Spleen (tissue), 11 donors: Measurements from ENCODE around the gene SHISA9. TPM values are rescaled to one million over a fixed set of nuclear protein-coding genes. Genes with fewer than 3 reads are reported as not detected.

ENCODE experiments used
- DNase-seq: peaks from one replicate; pipeline ENCODE4 v3.0.0-alpha.2; 2020
- H3K27ac ChIP-seq, 8 donors: fragments of 200-600 bp; sonication (generic) in 7 of 8; 1 replicate in 4 of 8; 2 replicates in 4 of 8; pipeline versions ENCODE4 v1.5.0 to v1.8.0; 2016 to 2021; ENCODE audit warnings: inconsistent platforms in 4 of 8, mild to moderate bottlenecking in 4 of 8, moderate library complexity in 1 of 8
- H3K27me3 ChIP-seq, 7 donors: fragments of 200-600 bp; sonication (generic) in 6 of 7; replicated peaks in 1 of 7; 1 replicate in 4 of 7; 2 replicates in 3 of 7; pipeline versions ENCODE4 v1.5.0 to v1.8.0; 2016 to 2021; ENCODE audit warnings: inconsistent platforms in 3 of 7, mild to moderate bottlenecking in 1 of 7
- H3K36me3 ChIP-seq, 6 donors: fragments of 200-600 bp; sonication (generic) in 5 of 6; 1 replicate in 4 of 6; 2 replicates in 2 of 6; pipeline versions ENCODE4 v1.5.0 to v1.8.0; 2016 to 2021; ENCODE audit warnings: inconsistent platforms in 2 of 6
- H3K4me1 ChIP-seq, 6 donors: fragments of 200-600 bp; sonication (generic) in 5 of 6; 1 replicate in 3 of 6; 2 replicates in 3 of 6; pipeline versions ENCODE4 v1.5.0 to v1.8.0; 2016 to 2021; ENCODE audit warnings: inconsistent platforms in 3 of 6
- H3K4me3 ChIP-seq, 8 donors: fragments of 200-600 bp; sonication (generic) in 7 of 8; 1 replicate in 4 of 8; 2 replicates in 4 of 8; pipeline versions ENCODE4 v1.5.0 to v1.8.0; 2016 to 2021; ENCODE audit warnings: inconsistent platforms in 4 of 8, mild to moderate bottlenecking in 4 of 8, moderate library complexity in 2 of 8
- H3K9me3 ChIP-seq, 8 donors: fragments of 200-600 bp; sonication (generic) in 7 of 8; 1 replicate in 4 of 8; 2 replicates in 4 of 8; pipeline versions ENCODE4 v1.5.0 to v1.8.0; 2016 to 2021; ENCODE audit warnings: inconsistent platforms in 4 of 8
- CTCF ChIP-seq, 11 experiments: fragments of 200-600 bp in 7 of 11; fragments of 450-650 bp in 4 of 11; sonication (generic) in 4 of 11; IDR thresholded peaks in 8 of 11; conservative IDR thresholded peaks in 3 of 11; 1 replicate in 7 of 11; 2 replicates in 4 of 11; pipeline versions ENCODE4 v1.4.0 to v1.8.0; 2016 to 2021; ENCODE audit warnings: antibody characterized with exemption in 11 of 11, inconsistent platforms in 4 of 11, mild to moderate bottlenecking in 1 of 11
- POLR2A ChIP-seq, 3 donors: fragments of 450-650 bp; IDR thresholded peaks; one replicate each; pipeline ENCODE4 v1.5.1; 2017; ENCODE audit warnings: antibody characterized with exemption in 3 of 3, mild to moderate bottlenecking in 1 of 3
- POLR2AphosphoS5 ChIP-seq, 3 donors: sonication (generic); formaldehyde crosslinking; IDR thresholded peaks; one replicate each; pipeline ENCODE4 v1.5.1; 2017; ENCODE audit warnings: antibody characterized with exemption in 3 of 3
- WGBS, 5 donors: extraction: QIAGEN DNeasy Blood & Tissue Kit in 3 of 5; methylation state at CpG; one replicate each; pipeline versions ENCODE4 v1.1.5 to v1.1.7; 2013 to 2018; 5-methylcytosine and 5-hydroxymethylcytosine counted together
- intact Hi-C: fragments of 100-400 bp; cut with DNase I; formaldehyde crosslinking; loops from one replicate; pipeline ENCODE4 v1.15.0; 2023; ENCODE audit warnings: low total_unique reads
- polyA plus RNA-seq, 3 donors: library from polyadenylated mRNA; stranded (reverse); fragments of 200-250 nt; gene quantifications; one replicate each; pipeline ENCODE4 v1.2.1, GENCODE V29; 2013
- total RNA-seq, 7 donors: library from RNA; depleted of rRNA in 3 of 7; stranded (reverse); fragments of >200 nt in 3 of 7; fragmentation: NEBNext Ultra II Directional in 4 of 7; extraction: Animal tissue kit (Norgen Biotek cat#: 25700) in 4 of 7; gene quantifications; one replicate each; pipeline versions ENCODE4 v1.1.0 to v1.2.1, GENCODE V29; 2016 to 2021
- donor health status: healthy with polysubstance abuse.
- donor health status: DM: no; HTN: no; CAD: no; lungs with moderate emphysema.
- donor health status: DM: no; HTN: no; CAD: no.
- donor health status: Bipolar disorder and iron deficiency.
- donor health status: healthy.
- donor health status: DM: no; HTN: no; CAD: no.
- donor health status: DM: yes; HTN: yes; CAD: no.

SHISA9 gene
- total and polyA plus RNA-seq, 10 donors = 0.02 to 0.17 (median 0.05) TPM; not detected in 4

- intact Hi-C loops = no loop called here
- no peak overlapping the region for H3K4me3 ChIP-seq
- no peak for DNase-seq
- no peaks in the 10 kb centered on the region for H3K27me3 ChIP-seq
- 55 to 74% (median 59%) methylated on average over 7 of the region's 7 CpGs for WGBS, 5 donors
- TF ChIP-seq CTCF (IDR thresholded peaks at IDR 0.05 in 8 of 11, conservative IDR thresholded peaks at IDR 0.05 in 3 of 11) = no peak
- TF ChIP-seq POLR2AphosphoS5 (IDR thresholded peaks at IDR 0.05) = no peak
- TF ChIP-seq POLR2A (IDR thresholded peaks at IDR 0.05) = no peak
- no peak overlapping the region for H3K27ac ChIP-seq
- H3K9me3 ChIP-seq = peaks cover 0 to 53% (median 35%) of the 10 kb centered on the region in 8 donors
- no peaks in the 10 kb centered on the region for H3K36me3 ChIP-seq
- H3K4me1 ChIP-seq = no peaks in the 10 kb centered on the region
These were observed 192.3 kb downstream of the SHISA9 start for GRCh38 chr16:13093661-13094060.

GRCh38 chr16:13095061-13095460, 193.7 kb downstream of the SHISA9 start:
- H3K4me3 ChIP-seq = no peak overlapping the region
- no peaks in the 10 kb centered on the region for H3K36me3 ChIP-seq
- no peaks in the 10 kb centered on the region for H3K4me1 ChIP-seq
- H3K27me3 ChIP-seq = no peaks in the 10 kb centered on the region
- no peak for DNase-seq
- TF ChIP-seq POLR2A (IDR thresholded peaks at IDR 0.05) = no peak
- no peak for TF ChIP-seq CTCF (IDR thresholded peaks at IDR 0.05 in 8 of 11, conservative IDR thresholded peaks at IDR 0.05 in 3 of 11)
- no peak for TF ChIP-seq POLR2AphosphoS5 (IDR thresholded peaks at IDR 0.05)
- 81 to 91% (median 85%) methylated on average over 2 of the region's 2 CpGs for WGBS, 5 donors
- no peak overlapping the region for H3K27ac ChIP-seq
- intact Hi-C loops = no loop called here
- H3K9me3 ChIP-seq = peaks cover 0 to 43% (median 29%) of the 10 kb centered on the region in 8 donors

- Histone ChIP-seq H3K27ac (no peak overlapping the region), H3K9me3 (peaks cover 0 to 12% (median under 1%) of the 10 kb centered on the region in 8 donors), H3K4me1 (no peaks in the 10 kb centered on the region), H3K27me3 (no peaks in the 10 kb centered on the region), H3K4me3 (no peak overlapping the region), H3K36me3 (no peaks in the 10 kb centered on the region)
- intact Hi-C loops = no loop called here
- WGBS, 5 donors = 61 to 86% (median 71%) methylated on average over 2 of the region's 2 CpGs
- DNase-seq = no peak
- TF ChIP-seq POLR2AphosphoS5 (IDR thresholded peaks at IDR 0.05) = no peak
- TF ChIP-seq POLR2A (IDR thresholded peaks at IDR 0.05) = no peak
- no peak for TF ChIP-seq CTCF (IDR thresholded peaks at IDR 0.05 in 8 of 11, conservative IDR thresholded peaks at IDR 0.05 in 3 of 11)
These were observed 197.1 kb downstream of the SHISA9 start for GRCh38 chr16:13098536-13098935.

- Histone ChIP-seq H3K36me3 (no peaks in the 10 kb centered on the region), H3K4me1 (no peaks in the 10 kb centered on the region), H3K27me3 (no peaks in the 10 kb centered on the region), H3K4me3 (no peak overlapping the region), H3K9me3 (peaks cover 0 to 17% (median 10%) of the 10 kb centered on the region in 8 donors), H3K27ac (no peak overlapping the region)
- intact Hi-C loops = no loop called here
- 6 to 19% (median 13%) methylated on average over 2 of the region's 2 CpGs for WGBS, 5 donors
- DNase-seq = no peak
- TF ChIP-seq POLR2AphosphoS5 (IDR thresholded peaks at IDR 0.05) (no peak), POLR2A (IDR thresholded peaks at IDR 0.05) (no peak), CTCF (IDR thresholded peaks at IDR 0.05 in 8 of 11, conservative IDR thresholded peaks at IDR 0.05 in 3 of 11) (no peak)
These were observed 198.4 kb downstream of the SHISA9 start for GRCh38 chr16:13099822-13100221.
